ENCODE results near the gene KIFC1. TPM values are rescaled to one million over a fixed set of nuclear protein-coding genes. Genes with fewer than 3 reads are reported as not detected.
A peak's percentile ranks its signal among the peaks of the same experiment; 100 is the strongest.

KIFC1 gene
- total RNA-seq, 1 donor from 2014 or later = 14.8 TPM

GRCh38 chr6:33430334-33430733 is 38.7 kb downstream of the KIFC1 start:
- DNase-seq = no peak
- H3K9me3 Mint-ChIP-seq (ENCODE audit: unreplicated experiment) = peaks cover 8% of the 10 kb centered on the region
- peaks cover 6% of the 10 kb centered on the region for H3K27me3 Mint-ChIP-seq (ENCODE audit: unreplicated experiment)
- no peak for TF ChIP-seq CTCF (IDR thresholded peaks at IDR 0.05; ENCODE audit: partially characterized antibody, unreplicated experiment)
- peaks cover 57% of the 10 kb centered on the region for H3K4me1 Mint-ChIP-seq (ENCODE audit: low read depth, unreplicated experiment)
- H3K4me3 Mint-ChIP-seq (ENCODE audit: unreplicated experiment) = peak overlapping the region; percentile 61
- H3K36me3 Mint-ChIP-seq (ENCODE audit: unreplicated experiment) = no peaks in the 10 kb centered on the region
- peak overlapping the region; percentile 38 for H3K27ac Mint-ChIP-seq (ENCODE audit: unreplicated experiment)

- no peaks in the 10 kb centered on the region for H3K36me3 Mint-ChIP-seq (ENCODE audit: unreplicated experiment)
- peak overlapping the region; percentile 61 for H3K4me3 Mint-ChIP-seq (ENCODE audit: unreplicated experiment)
- peaks cover 9% of the 10 kb centered on the region for H3K9me3 Mint-ChIP-seq (ENCODE audit: unreplicated experiment)
- TF ChIP-seq CTCF (IDR thresholded peaks at IDR 0.05; ENCODE audit: partially characterized antibody, unreplicated experiment) = no peak
- H3K27me3 Mint-ChIP-seq (ENCODE audit: unreplicated experiment) = peaks cover 5% of the 10 kb centered on the region
- peak; percentile 74 for DNase-seq
- no peak overlapping the region for H3K27ac Mint-ChIP-seq (ENCODE audit: unreplicated experiment)
- H3K4me1 Mint-ChIP-seq (ENCODE audit: low read depth, unreplicated experiment) = peaks cover 54% of the 10 kb centered on the region
Measured at GRCh38 chr6:33430991-33431879, 39.6 kb downstream of the KIFC1 start.

GRCh38 chr6:33431880-33432541 is 40.4 kb downstream of the KIFC1 start:
- Mint-ChIP-seq H3K9me3 (ENCODE audit: unreplicated experiment) (peaks cover 9% of the 10 kb centered on the region), H3K4me3 (ENCODE audit: unreplicated experiment) (peak overlapping the region; percentile 45), H3K27me3 (ENCODE audit: unreplicated experiment) (peaks cover 5% of the 10 kb centered on the region), H3K27ac (ENCODE audit: unreplicated experiment) (no peak overlapping the region), H3K4me1 (ENCODE audit: low read depth, unreplicated experiment) (peaks cover 49% of the 10 kb centered on the region), H3K36me3 (ENCODE audit: unreplicated experiment) (no peaks in the 10 kb centered on the region)
- no peak for TF ChIP-seq CTCF (IDR thresholded peaks at IDR 0.05; ENCODE audit: partially characterized antibody, unreplicated experiment)
- DNase-seq = no peak

GRCh38 chr6:33432546-33432945 is 40.9 kb downstream of the KIFC1 start:
- Mint-ChIP-seq H3K36me3 (ENCODE audit: unreplicated experiment) (no peaks in the 10 kb centered on the region), H3K4me1 (ENCODE audit: low read depth, unreplicated experiment) (peaks cover 45% of the 10 kb centered on the region), H3K9me3 (ENCODE audit: unreplicated experiment) (peaks cover 8% of the 10 kb centered on the region), H3K27ac (ENCODE audit: unreplicated experiment) (no peak overlapping the region), H3K27me3 (ENCODE audit: unreplicated experiment) (peaks cover 5% of the 10 kb centered on the region), H3K4me3 (ENCODE audit: unreplicated experiment) (peak overlapping the region; percentile 59)
- no peak for DNase-seq
- TF ChIP-seq CTCF (IDR thresholded peaks at IDR 0.05; ENCODE audit: partially characterized antibody, unreplicated experiment) = no peak
